Measurements from ENCODE around the gene UBALD2. TPM values are rescaled to one million over a fixed set of nuclear protein-coding genes. Genes with fewer than 3 reads are reported as not detected.

UBALD2 gene
- total RNA-seq, 4 donors from 2014 or later, result 7.9 to 27.2 (median 13.6) TPM

Small RNA genes lying within 50 kb of the gene (small RNA-seq; reads per million reads assigned to genes)
- gene RF00019, result 0 reads per million in 4 donors

Other genes starting within 250 kb of the UBALD2 start
- gene EVPL, start 238.0 kb upstream of the UBALD2 start, total RNA-seq, result 100 to 1,000 TPM; 132 to 604 (median 223) TPM
- 10 to 100 TPM; 40.6 to 78.0 (median 52.7) TPM for gene SRP68, start 192.8 kb upstream of the UBALD2 start, total RNA-seq
- 1 to 10 TPM in 1 of 4 donors, under 1 TPM in 2, not detected in 1; 0.32 to 1.6 (median 0.44) TPM for gene GALR2, start 190.6 kb upstream of the UBALD2 start, total RNA-seq
- not detected for gene ZACN, start 186.2 kb upstream of the UBALD2 start, total RNA-seq
- 10 to 100 TPM; 70.3 to 84.5 (median 74.4) TPM for gene EXOC7, start 161.6 kb upstream of the UBALD2 start, total RNA-seq
- under 1 TPM in 2 of 4 donors, not detected in 2; 0.19 to 0.57 TPM for gene FOXJ1, start 124.1 kb upstream of the UBALD2 start, total RNA-seq
- gene RNF157, start 24.9 kb upstream of the UBALD2 start, total RNA-seq, result 1 to 10 TPM in 1 of 4 donors, under 1 TPM in 3; 0.11 to 3.4 (median 0.26) TPM
- 1 to 10 TPM; 1.1 to 2.8 (median 1.8) TPM for gene QRICH2, start 42.9 kb downstream of the UBALD2 start, total RNA-seq
- 10 to 100 TPM; 36.0 to 68.6 (median 49.5) TPM for gene PRPSAP1, start 88.6 kb downstream of the UBALD2 start, total RNA-seq
- gene SPHK1, start 119.3 kb downstream of the UBALD2 start, total RNA-seq, result 10 to 100 TPM; 17.0 to 37.0 (median 22.8) TPM
- gene UBE2O, start 187.8 kb downstream of the UBALD2 start, total RNA-seq, result 10 to 100 TPM; 11.9 to 19.8 (median 16.3) TPM
- gene AANAT, start 202.3 kb downstream of the UBALD2 start, total RNA-seq, result not detected
- 10 to 100 TPM; 27.0 to 38.5 (median 33.7) TPM for gene RHBDF2, start 236.1 kb downstream of the UBALD2 start, total RNA-seq

Data from esophagus squamous epithelium (tissue), 4 donors.